Esophagus muscularis mucosa (tissue), 3 donors: Measurements from ENCODE around the gene EFCAB8.

Experiments
- EP300 ChIP-seq: sonication (generic); formaldehyde crosslinking; IDR thresholded peaks from one replicate; pipeline ENCODE4 v1.6.1; 2017; ENCODE audit warnings: antibody characterized with exemption
- POLR2AphosphoS5 ChIP-seq, 2 donors: sonication (generic); formaldehyde crosslinking; IDR thresholded peaks; one replicate each; pipeline ENCODE4 v1.6.1; 2017; ENCODE audit warnings: antibody characterized with exemption in 2 of 2

DNA sequence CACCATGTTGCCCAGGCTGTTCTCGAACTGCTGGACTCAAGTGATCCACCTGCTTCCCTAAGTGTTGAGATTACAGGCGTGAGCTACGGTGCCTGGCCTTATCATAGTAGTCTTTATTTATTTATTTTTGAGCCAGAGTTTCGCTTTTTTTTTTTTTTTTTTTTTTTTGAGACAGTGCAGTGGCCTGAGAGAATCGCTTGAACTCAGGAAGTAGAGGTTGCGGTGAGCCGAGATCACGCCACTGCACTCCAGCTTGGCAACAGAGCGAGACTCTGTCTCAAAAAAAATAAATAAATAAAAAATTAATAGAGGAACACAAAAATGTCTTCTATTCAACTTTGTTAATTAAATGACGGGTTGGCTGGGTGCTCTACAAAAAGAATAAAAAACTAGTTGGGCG is 26.1 kb upstream of the EFCAB8 start:
- TF ChIP-seq EP300, result no peak
- no peak for TF ChIP-seq POLR2AphosphoS5 (IDR thresholded peaks at IDR 0.05)
